GM23338 (cell line): ENCODE measurements around the gene SLC12A3. TPM values are rescaled to one million over a fixed set of nuclear protein-coding genes. Genes with fewer than 3 reads are reported as not detected.

ENCODE experiments used
- ATAC-seq: fragments of 200-7000 bp; cut with Tn5 transposase; 3 replicates; pipeline ENCODE4 v1.9.1; 2020
- DNase-seq: peaks from one replicate; pipeline ENCODE4 v3.0.0-alpha.2; 2015; ENCODE audit warnings: low spot score
- H2AFZ ChIP-seq: fragments of 200-600 bp; sonication (generic); 2 replicates; pipeline ENCODE4 v1.8.0; 2016; ENCODE audit warnings: antibody characterized with exemption, mild to moderate bottlenecking, moderate library complexity
- H3F3A ChIP-seq: fragments of 200-600 bp; sonication (generic); replicated peaks from 2 replicates; pipeline ENCODE4 v1.8.0; 2017; ENCODE audit warnings: antibody characterized with exemption, mixed run types, low read depth
- H3K27ac ChIP-seq: fragments of 200-600 bp; sonication (generic); 2 replicates; pipeline ENCODE4 v1.6.1; 2016; ENCODE audit warnings: low read depth
- H3K27me3 ChIP-seq: fragments of 200-600 bp; sonication (generic); 2 replicates; pipeline ENCODE4 v1.8.0; 2016; ENCODE audit warnings: mild to moderate bottlenecking, mixed run types, moderate library complexity; ENCODE audit not compliant: insufficient read depth
- H3K36me3 ChIP-seq: fragments of 200-600 bp; sonication (generic); 2 replicates; pipeline ENCODE4 v1.8.0; 2016; ENCODE audit warnings: mild to moderate bottlenecking; ENCODE audit not compliant: insufficient read depth
- H3K4me1 ChIP-seq: fragments of 200-600 bp; sonication (generic); 2 replicates; pipeline ENCODE4 v1.8.0; 2016; ENCODE audit warnings: mild to moderate bottlenecking, moderate library complexity; ENCODE audit not compliant: insufficient read depth
- H3K4me2 ChIP-seq: fragments of 200-600 bp; sonication (generic); 2 replicates; pipeline ENCODE4 v1.7.1; 2017; ENCODE audit warnings: mixed run types
- H3K4me3 ChIP-seq: fragments of 200-600 bp; sonication (generic); 2 replicates; pipeline ENCODE4 v1.6.1; 2016; ENCODE audit warnings: mixed run types
- H3K79me2 ChIP-seq: fragments of 200-600 bp; sonication (generic); replicated peaks from 2 replicates; pipeline ENCODE4 v1.8.0; 2017; ENCODE audit warnings: mild to moderate bottlenecking; ENCODE audit not compliant: insufficient read depth
- H3K9me2 ChIP-seq: fragments of 200-600 bp; sonication (generic); 2 replicates; pipeline ENCODE4 v1.8.0; 2017; ENCODE audit not compliant: insufficient read depth
- H4K20me1 ChIP-seq: fragments of 200-600 bp; sonication (generic); replicated peaks from 2 replicates; pipeline ENCODE4 v1.8.0; 2017; ENCODE audit warnings: mild to moderate bottlenecking; ENCODE audit not compliant: insufficient read depth
- H3K27ac Mint-ChIP-seq: 2 replicates; pipeline ENCODE4 v1.8.0; 2020; ENCODE audit warnings: inconsistent platforms, mild to moderate bottlenecking, moderate library complexity, mixed read lengths
- H3K27me3 Mint-ChIP-seq: 3 replicates; pipeline ENCODE4 v1.8.0; 2022; ENCODE audit warnings: low read depth, mild to moderate bottlenecking, moderate library complexity, mixed read lengths, inconsistent platforms; ENCODE audit not compliant: insufficient read depth, poor library complexity
- H3K36me3 Mint-ChIP-seq: 3 replicates; pipeline ENCODE4 v1.8.0; 2021; ENCODE audit warnings: low read depth, mild to moderate bottlenecking, inconsistent platforms, moderate library complexity, mixed read lengths
- H3K4me1 Mint-ChIP-seq: 3 replicates; pipeline ENCODE4 v1.8.0; 2020; ENCODE audit warnings: mild to moderate bottlenecking, inconsistent platforms, mixed read lengths
- H3K4me3 Mint-ChIP-seq: 3 replicates; pipeline ENCODE4 v1.8.0; 2021; ENCODE audit warnings: moderate library complexity, mild to moderate bottlenecking, inconsistent platforms, mixed read lengths
- H3K9me3 Mint-ChIP-seq: 3 replicates; pipeline ENCODE4 v1.8.0; 2020; ENCODE audit warnings: moderate library complexity, mild to moderate bottlenecking, inconsistent platforms, mixed read lengths
- CREB1 ChIP-seq: fragments of 250-450 bp; sonication (Bioruptor Pico); IDR thresholded peaks from 2 replicates; pipeline ENCODE4 v1.5.0; 2020; ENCODE audit warnings: low read depth, mild to moderate bottlenecking, moderate library complexity
- ETS1 ChIP-seq: IDR thresholded peaks from 2 replicates; pipeline ENCODE4 v1.6.1; 2016; ENCODE audit warnings: antibody characterized with exemption
- JUNB ChIP-seq: IDR thresholded peaks from one replicate; pipeline ENCODE4 v1.6.1; 2016; ENCODE audit warnings: antibody characterized with exemption; ENCODE audit not compliant: unreplicated experiment
- NANOG ChIP-seq: IDR thresholded peaks from 2 replicates; pipeline ENCODE4 v1.6.1; 2016; ENCODE audit warnings: antibody characterized with exemption, borderline replicate concordance
- POLR2AphosphoS5 ChIP-seq: IDR thresholded peaks from 2 replicates; pipeline ENCODE4 v1.6.1; 2016; ENCODE audit warnings: antibody characterized with exemption, low read depth
- REST ChIP-seq: IDR thresholded peaks from one replicate; pipeline ENCODE4 v1.6.1; 2018; ENCODE audit warnings: antibody characterized with exemption; ENCODE audit not compliant: unreplicated experiment
- ZNF114 ChIP-seq: fragments of 250-450 bp; sonication (Bioruptor Pico); IDR thresholded peaks from 2 replicates; pipeline ENCODE4 v1.5.0; 2020; ENCODE audit warnings: mild to moderate bottlenecking, moderate library complexity
- ZNF331 ChIP-seq: fragments of 250-450 bp; sonication (Bioruptor Pico); IDR thresholded peaks from 2 replicates; pipeline ENCODE4 v1.5.0; 2020; ENCODE audit warnings: low read depth, mild to moderate bottlenecking, moderate library complexity
- ZNF462 ChIP-seq: fragments of 250-450 bp; sonication (Bioruptor Pico); IDR thresholded peaks from 2 replicates; pipeline ENCODE4 v1.5.0; 2020; ENCODE audit warnings: mild to moderate bottlenecking, moderate library complexity
- polyA plus RNA-seq: library from polyadenylated mRNA; unstranded; fragments of >200 nt; fragmentation: Nextera tagmentation; extraction: Ambion mirVana; gene quantifications from 2 replicates; pipeline ENCODE4 v1.2.1, GENCODE V29; 2016
- total RNA-seq: library from RNA; depleted of rRNA; stranded (reverse); fragments of >200 nt; shearing (Covaris generic); gene quantifications from 2 replicates; pipeline ENCODE4 v1.2.3, GENCODE V29; 2014

Gene SLC12A3
- total and polyA plus RNA-seq, 2 experiments from 2014 or later, result not detected

GRCh38 chr16:56882077-56882800 is 17.2 kb downstream of the SLC12A3 start (continued):
- TF ChIP-seq REST (no peak), ETS1 (no peak), CREB1 (CRISPR knock-in tag) (no peak), ZNF114 (CRISPR knock-in tag) (no peak), NANOG (no peak)

- no peak overlapping the region for H3K4me3 ChIP-seq
- no peaks in the 10 kb centered on the region for H3K36me3 ChIP-seq
- Mint-ChIP-seq H3K36me3 (peaks cover 16% of the 10 kb centered on the region), H3K27ac (no peak overlapping the region), H3K4me1 (no peaks in the 10 kb centered on the region), H3K27me3 (peaks cover 5% of the 10 kb centered on the region), H3K9me3 (peaks cover 35% of the 10 kb centered on the region), H3K4me3 (no peak overlapping the region)
- H4K20me1 ChIP-seq, result no peaks in the 10 kb centered on the region
- TF ChIP-seq CREB1 (CRISPR knock-in tag), result no peak
- no peak for TF ChIP-seq ZNF331 (CRISPR knock-in tag)
- no peak overlapping the region for H3K27ac ChIP-seq
- H3F3A ChIP-seq, result no peaks in the 10 kb centered on the region
- no peak for ATAC-seq
- no peaks in the 10 kb centered on the region for H3K9me2 ChIP-seq
- no peak overlapping the region for H2AFZ ChIP-seq
- H3K4me1 ChIP-seq, result no peaks in the 10 kb centered on the region
- no peaks in the 10 kb centered on the region for H3K27me3 ChIP-seq
- H3K79me2 ChIP-seq, result no peaks in the 10 kb centered on the region
- DNase-seq, result no peak
- no peak overlapping the region for H3K4me2 ChIP-seq
These were observed 18.6 kb downstream of the SLC12A3 start for GRCh38 chr16:56883586-56883985.

GRCh38 chr16:56884026-56884582 is 19.1 kb downstream of the SLC12A3 start:
- Histone ChIP-seq H2AFZ (no peak overlapping the region), H3K4me2 (no peak overlapping the region), H3K27ac (no peak overlapping the region), H3K36me3 (no peaks in the 10 kb centered on the region), H3F3A (no peaks in the 10 kb centered on the region), H3K79me2 (no peaks in the 10 kb centered on the region), H3K4me3 (no peak overlapping the region), H3K9me2 (no peaks in the 10 kb centered on the region), H3K27me3 (no peaks in the 10 kb centered on the region), H3K4me1 (no peaks in the 10 kb centered on the region), H4K20me1 (no peaks in the 10 kb centered on the region)
- Mint-ChIP-seq H3K27ac (no peak overlapping the region), H3K27me3 (peaks cover 5% of the 10 kb centered on the region), H3K36me3 (peaks cover 16% of the 10 kb centered on the region), H3K4me1 (no peaks in the 10 kb centered on the region), H3K4me3 (no peak overlapping the region), H3K9me3 (peaks cover 37% of the 10 kb centered on the region)
- ATAC-seq (no peak), DNase-seq (no peak)
- TF ChIP-seq POLR2AphosphoS5 (no peak), ZNF462 (CRISPR knock-in tag) (no peak), ZNF114 (CRISPR knock-in tag) (no peak), JUNB (no peak)
